ENCODE data around the gene HEATR5A. TPM values are rescaled to one million over a fixed set of nuclear protein-coding genes. Genes with fewer than 3 reads are reported as not detected.

The HEATR5A gene
- total and polyA plus RNA-seq, 2 of the 13 experiments (the other 11 are each of a cell fraction or from before 2014, with no cell fraction given) = 36.4 to 105 TPM

GRCh38 chr14:31329876-31330521, 90.4 kb downstream of the HEATR5A start (continued):
- TF ChIP-seq DZIP1 (CRISPR knock-in tag; IDR thresholded peaks at IDR 0.05) (peak; percentile 57; the same call in 1 of the 2 replicates), ZNF350 (CRISPR knock-in tag; IDR thresholded peaks at IDR 0.05; ENCODE audit: borderline replicate concordance, low read depth) (peak; percentile 44; the same call in 1 of the 2 replicates), MTA1 (CRISPR knock-in tag; IDR thresholded peaks at IDR 0.05; ENCODE audit: borderline replicate concordance) (0 out of 2 replicates have a peak, but pooled peaks have one; percentile 60), ZNF687 (CRISPR knock-in tag; IDR thresholded peaks at IDR 0.05) (0 out of 2 replicates have a peak, but pooled peaks have one; percentile 30), MED8 (CRISPR knock-in tag; IDR thresholded peaks at IDR 0.05; ENCODE audit: insufficient replicate concordance) (peak; percentile 47), MED13 (CRISPR knock-in tag; IDR thresholded peaks at IDR 0.05) (0 out of 2 replicates have a peak, but pooled peaks have one; percentile 8), ZNF124 (CRISPR knock-in tag; IDR thresholded peaks at IDR 0.05) (0 out of 2 replicates have a peak, but pooled peaks have one; percentile 19), HDAC2 (CRISPR knock-in tag; IDR thresholded peaks at IDR 0.05) (0 out of 2 replicates have a peak, but pooled peaks have one; percentile 10), ZBTB37 (CRISPR knock-in tag; IDR thresholded peaks at IDR 0.05) (0 out of 2 replicates have a peak, but pooled peaks have one; percentile 35)
